ENCODE results near the gene BCAN.
"Not testable (repeated sequence)": the region's sequence is repeated elsewhere in the genome, so short reads cannot be mapped to it uniquely, and the experiment has no call there.

BCAN gene

GRCh38 chr1:156631152-156631551 is 10.8 kb upstream of the BCAN start:
- TF ChIP-seq ZNF384 (IDR thresholded peaks at IDR 0.05): peak; percentile 65
- ChIA-PET CTCF (interaction anchor here (1.1 to 2.2 kb wide), 5 partner anchors 11 to 75 kb away, joined by 3 to 12 read pairs (median 8); partner anchors contain the start of genes BCAN, CRABP2 and HAPLN2), POLR2A (interaction anchor here (2.0 kb wide), 1 partner anchor 30 kb away, joined by 5 read pairs; no protein-coding TSS in a partner anchor)
- DNase-seq (ENCODE audit: extremely low spot score): not testable (repeated sequence)

- DNase-seq (ENCODE audit: extremely low spot score): no peak
- TF ChIP-seq ARNT (IDR thresholded peaks at IDR 0.05): no peak
- TF ChIP-seq HDGF (IDR thresholded peaks at IDR 0.05; ENCODE audit: borderline replicate concordance): no peak
- TF ChIP-seq TARDBP (IDR thresholded peaks at IDR 0.05): no peak
- TF ChIP-seq ELF4 (IDR thresholded peaks at IDR 0.05): no peak
- no peak for TF ChIP-seq FOXK2 (IDR thresholded peaks at IDR 0.05)
- no peak for TF ChIP-seq ZNF384 (IDR thresholded peaks at IDR 0.05)
- TF ChIP-seq PKNOX1 (IDR thresholded peaks at IDR 0.05): no peak
- no peak for TF ChIP-seq L3MBTL2 (conservative IDR thresholded peaks at IDR 0.05)
- TF ChIP-seq SUZ12 (IDR thresholded peaks at IDR 0.05): no peak
- no peak for TF ChIP-seq FOXM1 (IDR thresholded peaks at IDR 0.05; ENCODE audit: borderline replicate concordance)
- no peak for TF ChIP-seq FOXA1 (IDR thresholded peaks at IDR 0.05)
- no peak for TF ChIP-seq BHLHE40 (IDR thresholded peaks at IDR 0.05; ENCODE audit: borderline replicate concordance)
- TF ChIP-seq CTBP1 (IDR thresholded peaks at IDR 0.05; ENCODE audit: borderline replicate concordance): no peak
- TF ChIP-seq NFRKB (IDR thresholded peaks at IDR 0.05): no peak
- TF ChIP-seq LEF1 (IDR thresholded peaks at IDR 0.05; ENCODE audit: borderline replicate concordance): no peak
- TF ChIP-seq SP1 (IDR thresholded peaks at IDR 0.05): no peak
- POLR2A ChIA-PET: interaction anchor here (2.0 kb wide), 1 partner anchor 29 kb away, joined by 5 read pairs; no protein-coding TSS in a partner anchor
- CTCF ChIA-PET: interaction anchor here (0.8 to 2.0 kb wide), 4 partner anchors 8 to 46 kb away, joined by 3 to 11 read pairs (median 3); no protein-coding TSS in a partner anchor
These were observed 9.6 kb upstream of the BCAN start for GRCh38 chr1:156632355-156632754.

GRCh38 chr1:156638189-156638985 is 3.5 kb upstream of the BCAN start:
- no peak for DNase-seq (ENCODE audit: extremely low spot score)
- CTCF ChIA-PET: interaction anchor here (1.2 kb wide), 1 partner anchor 88 kb away, joined by 4 read pairs; no protein-coding TSS in a partner anchor
- POLR2A ChIA-PET: no interaction called here
- TF ChIP-seq ARNT (IDR thresholded peaks at IDR 0.05) (no peak), ELF4 (IDR thresholded peaks at IDR 0.05) (no peak), ZNF384 (IDR thresholded peaks at IDR 0.05) (no peak), FOXA1 (IDR thresholded peaks at IDR 0.05) (no peak)

- ChIA-PET CTCF (no interaction called here), POLR2A (no interaction called here)
- DNase-seq (ENCODE audit: extremely low spot score): no peak
- no peak for TF ChIP-seq HDGF (IDR thresholded peaks at IDR 0.05; ENCODE audit: borderline replicate concordance)
These were observed 2.3 kb upstream of the BCAN start for GRCh38 chr1:156639601-156640101.

- TF ChIP-seq SP1 (IDR thresholded peaks at IDR 0.05) (no peak), HDGF (IDR thresholded peaks at IDR 0.05; ENCODE audit: borderline replicate concordance) (no peak), TARDBP (IDR thresholded peaks at IDR 0.05) (no peak), ELF4 (IDR thresholded peaks at IDR 0.05) (no peak), BHLHE40 (IDR thresholded peaks at IDR 0.05; ENCODE audit: borderline replicate concordance) (no peak), FOXM1 (IDR thresholded peaks at IDR 0.05; ENCODE audit: borderline replicate concordance) (no peak), PKNOX1 (IDR thresholded peaks at IDR 0.05) (no peak), NFRKB (IDR thresholded peaks at IDR 0.05) (no peak), L3MBTL2 (conservative IDR thresholded peaks at IDR 0.05) (no peak), ARNT (IDR thresholded peaks at IDR 0.05) (no peak), ZNF384 (IDR thresholded peaks at IDR 0.05) (no peak)
- ChIA-PET POLR2A (interaction anchor here (0.9 to 1.2 kb wide), 2 partner anchors 17 to 45 kb away, joined by 3 to 7 read pairs; no protein-coding TSS in a partner anchor), CTCF (interaction anchor here (0.7 to 6.2 kb wide), 6 partner anchors 10 to 49 kb away, joined by 3 to 47 read pairs (median 4); no protein-coding TSS in a partner anchor)
- DNase-seq (ENCODE audit: extremely low spot score): no peak
These were observed 843 bp upstream of the BCAN start for GRCh38 chr1:156640842-156641706.

- no peak for TF ChIP-seq FOXA1 (IDR thresholded peaks at IDR 0.05)
- no peak for TF ChIP-seq SP1 (IDR thresholded peaks at IDR 0.05)
- no peak for TF ChIP-seq CTBP1 (IDR thresholded peaks at IDR 0.05; ENCODE audit: borderline replicate concordance)
- TF ChIP-seq L3MBTL2 (conservative IDR thresholded peaks at IDR 0.05): no peak
- no peak for TF ChIP-seq FOXK2 (IDR thresholded peaks at IDR 0.05)
- no peak for TF ChIP-seq SUZ12 (IDR thresholded peaks at IDR 0.05)
- no peak for TF ChIP-seq TARDBP (IDR thresholded peaks at IDR 0.05)
- no peak for TF ChIP-seq ARNT (IDR thresholded peaks at IDR 0.05)
- TF ChIP-seq LEF1 (IDR thresholded peaks at IDR 0.05; ENCODE audit: borderline replicate concordance): no peak
- TF ChIP-seq ZNF384 (IDR thresholded peaks at IDR 0.05): no peak
- no peak for TF ChIP-seq FOXM1 (IDR thresholded peaks at IDR 0.05; ENCODE audit: borderline replicate concordance)
- no peak for TF ChIP-seq BHLHE40 (IDR thresholded peaks at IDR 0.05; ENCODE audit: borderline replicate concordance)
- TF ChIP-seq NFRKB (IDR thresholded peaks at IDR 0.05): no peak
- TF ChIP-seq ELF4 (IDR thresholded peaks at IDR 0.05): no peak
- no peak for TF ChIP-seq HDGF (IDR thresholded peaks at IDR 0.05; ENCODE audit: borderline replicate concordance)
- TF ChIP-seq PKNOX1 (IDR thresholded peaks at IDR 0.05): no peak
- no peak for DNase-seq (ENCODE audit: extremely low spot score)
- CTCF ChIA-PET: interaction anchor here (1.0 to 6.2 kb wide), 7 partner anchors 11 to 48 kb away, joined by 3 to 47 read pairs (median 5); no protein-coding TSS in a partner anchor
- POLR2A ChIA-PET: interaction anchor here (0.7 to 1.3 kb wide), 4 partner anchors 16 to 47 kb away, joined by 3 to 7 read pairs (median 3); no protein-coding TSS in a partner anchor
These were observed 540 bp downstream of the BCAN start for GRCh38 chr1:156642265-156643048.
